Activated naive CD4-positive, alpha-beta T cell treated with anti-CD3 and anti-CD28 coated beads, Interleukin-2, amount 50 U/mL, for 72 hours (primary cell): ENCODE data around the gene SMYD2. TPM values are rescaled to one million over a fixed set of nuclear protein-coding genes. Genes with fewer than 3 reads are reported as not detected.
"Not testable (repeated sequence)": the region's sequence is repeated elsewhere in the genome, so short reads cannot be mapped to it uniquely, and the experiment has no call there.

Experiments
- ATAC-seq, 2 donors: fragments of 150-1000 bp; cut with Tn5 transposase; 2 replicates each; pipeline ENCODE4 v1.10.0; 2021; ENCODE audit warnings: mild to moderate bottlenecking in 2 of 2, moderate library complexity in 2 of 2
- DNase-seq, 2 donors: peaks; one replicate each; pipeline ENCODE4 v3.0.0; 2021 to 2022; ENCODE audit warnings: low spot score in 2 of 2
- H3K27ac Mint-ChIP-seq, 2 donors: one replicate each; pipeline ENCODE4 v1.8.0; 2022; ENCODE audit warnings: mild to moderate bottlenecking in 2 of 2, mixed read lengths in 2 of 2
- H3K36me3 Mint-ChIP-seq, 2 donors: one replicate each; pipeline ENCODE4 v1.8.0; 2022; ENCODE audit warnings: mixed read lengths in 2 of 2
- H3K9me3 Mint-ChIP-seq, 2 donors: one replicate each; pipeline ENCODE4 v1.8.0; 2022; ENCODE audit warnings: mixed read lengths in 2 of 2
- total RNA-seq, 2 donors: library from RNA; stranded (reverse); gene quantifications; one replicate each; pipeline ENCODE4 v1.2.3, GENCODE V29; 2022

The SMYD2 gene
- total RNA-seq, 2 donors from 2014 or later = 15.4 to 45.7 TPM

DNA sequence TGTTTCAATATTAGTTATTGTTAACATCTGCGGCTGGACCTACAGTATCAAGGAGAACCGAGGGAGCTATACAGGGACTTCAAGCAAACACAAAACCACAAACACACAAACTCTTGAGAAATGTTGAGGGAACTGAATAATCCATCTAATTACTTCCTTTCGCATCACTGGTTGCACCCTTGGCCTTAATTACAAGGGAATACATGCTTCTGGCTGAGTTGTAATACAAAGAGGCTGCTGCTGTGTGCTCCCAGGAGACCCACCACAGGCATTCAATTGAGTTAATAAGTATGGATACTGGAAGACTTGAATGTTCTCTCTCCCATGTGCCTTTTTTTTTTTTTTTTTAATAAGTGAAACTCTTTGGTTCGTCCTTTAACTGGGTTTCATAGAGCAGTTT, 16.8 kb upstream of the SMYD2 start:
- ATAC-seq = no peak
- H3K9me3 Mint-ChIP-seq = no peaks in the 10 kb centered on the region
- no peak overlapping the region for H3K27ac Mint-ChIP-seq
- no peak for DNase-seq
- H3K36me3 Mint-ChIP-seq = no peaks in the 10 kb centered on the region

GRCh38 chr1:214264976-214265375, 16.0 kb upstream of the SMYD2 start:
- no peaks in the 10 kb centered on the region for H3K36me3 Mint-ChIP-seq

DNA sequence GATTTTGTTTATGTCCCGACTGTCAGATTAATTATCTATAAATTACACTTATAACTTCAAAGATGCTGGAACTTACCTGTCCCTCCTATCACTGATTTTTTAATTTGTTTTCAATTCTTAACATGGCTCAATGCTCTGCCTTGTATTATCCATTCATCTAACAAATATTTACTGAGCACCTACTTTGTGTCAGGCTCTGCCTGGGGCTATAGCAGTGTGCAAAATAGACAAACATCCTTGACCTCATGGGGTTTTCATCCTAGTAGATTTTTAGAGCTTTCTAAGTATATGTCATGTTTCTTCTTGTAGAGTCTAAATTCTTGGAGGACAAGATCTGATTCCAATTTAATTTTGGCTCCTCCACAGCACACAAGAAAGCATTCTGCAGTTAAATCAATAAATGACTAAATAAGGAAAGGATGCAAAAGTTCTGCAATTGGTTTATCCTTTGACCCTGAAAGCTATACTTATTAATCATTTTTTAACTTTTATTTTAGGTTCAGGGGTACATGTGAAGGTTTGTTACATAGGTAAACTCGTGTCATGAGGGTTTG, 10.8 kb upstream of the SMYD2 start:
- ATAC-seq = no peak
- DNase-seq = no peak
- no peaks in the 10 kb centered on the region for H3K36me3 Mint-ChIP-seq
- H3K27ac Mint-ChIP-seq = no peak overlapping the region
- H3K9me3 Mint-ChIP-seq = no peaks in the 10 kb centered on the region

More at GRCh38 chr1:214264976-214265375, 16.0 kb upstream of the SMYD2 start:
- DNase-seq = no peak
- Mint-ChIP-seq H3K27ac (no peak overlapping the region), H3K9me3 (no peaks in the 10 kb centered on the region)
- no peak for ATAC-seq

DNA sequence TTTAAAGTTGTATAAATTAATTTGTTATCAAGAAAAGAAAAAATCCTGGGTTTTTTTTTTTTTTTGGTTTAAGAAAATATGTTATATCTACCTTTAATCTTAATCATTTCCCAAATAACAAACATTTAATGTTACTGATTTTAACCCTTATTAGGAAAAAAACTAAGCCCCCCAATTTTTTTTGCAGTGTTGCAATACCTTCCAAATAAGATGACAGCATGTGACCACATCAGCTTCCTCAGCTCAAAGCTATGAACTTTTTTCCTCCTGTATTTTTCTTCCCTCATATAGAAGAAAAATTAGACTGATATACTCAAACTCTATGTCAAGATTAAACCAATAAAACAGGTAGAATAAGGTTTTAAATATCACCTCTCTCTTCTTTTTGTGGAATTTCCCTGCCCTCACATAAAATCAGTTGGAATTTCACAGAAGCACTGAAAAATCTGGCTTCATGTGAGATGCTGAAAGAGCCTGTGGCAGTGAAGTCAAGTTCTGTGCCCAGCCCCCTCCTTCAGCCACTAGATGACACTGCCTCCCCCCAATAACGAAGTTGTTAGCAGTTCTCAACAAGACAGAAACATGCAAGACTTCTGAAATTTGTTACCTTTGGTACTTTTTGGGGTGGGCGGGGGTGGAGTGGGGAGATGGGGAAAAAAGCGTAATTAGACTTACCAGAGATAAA, 9.6 kb upstream of the SMYD2 start:
- Mint-ChIP-seq H3K27ac (no peak overlapping the region), H3K36me3 (no peaks in the 10 kb centered on the region), H3K9me3 (no peaks in the 10 kb centered on the region)
- no peak for DNase-seq
- no peak for ATAC-seq

DNA sequence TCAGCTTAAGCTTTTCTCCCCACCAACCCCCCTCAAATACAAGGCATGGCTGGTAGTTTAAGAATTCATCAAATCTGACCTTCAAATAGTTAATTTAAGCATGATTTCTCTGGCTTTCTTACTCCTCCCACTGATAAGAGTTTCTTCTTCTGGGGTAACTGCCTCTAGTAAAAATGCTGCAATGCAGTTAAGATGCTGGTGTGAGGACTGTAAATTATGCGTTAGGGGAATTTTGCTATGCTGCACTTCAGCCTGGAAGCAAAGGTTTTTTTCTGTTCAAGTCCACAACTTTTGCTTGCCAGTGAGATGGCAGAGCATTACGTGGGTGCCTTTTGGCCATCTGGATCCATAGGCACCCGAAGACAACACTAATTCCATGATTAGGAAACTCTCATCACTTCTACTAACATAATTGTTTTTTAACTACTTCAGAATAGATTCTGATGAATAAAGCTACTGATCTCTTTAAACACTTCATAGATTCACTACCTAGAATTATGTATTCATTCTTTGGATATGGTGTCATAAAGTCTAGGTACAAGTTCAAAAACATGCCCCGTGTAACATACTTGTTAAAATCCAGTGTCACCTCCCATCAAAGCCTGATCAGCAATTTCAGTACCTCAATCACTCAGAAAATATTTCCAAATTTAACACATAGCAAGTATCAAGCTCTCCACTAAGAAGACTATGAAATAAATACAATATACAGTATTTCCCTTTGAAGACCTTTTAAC, 8.8 kb upstream of the SMYD2 start:
- ATAC-seq = peak in 1 of 2 donors; percentile 77

DNA sequence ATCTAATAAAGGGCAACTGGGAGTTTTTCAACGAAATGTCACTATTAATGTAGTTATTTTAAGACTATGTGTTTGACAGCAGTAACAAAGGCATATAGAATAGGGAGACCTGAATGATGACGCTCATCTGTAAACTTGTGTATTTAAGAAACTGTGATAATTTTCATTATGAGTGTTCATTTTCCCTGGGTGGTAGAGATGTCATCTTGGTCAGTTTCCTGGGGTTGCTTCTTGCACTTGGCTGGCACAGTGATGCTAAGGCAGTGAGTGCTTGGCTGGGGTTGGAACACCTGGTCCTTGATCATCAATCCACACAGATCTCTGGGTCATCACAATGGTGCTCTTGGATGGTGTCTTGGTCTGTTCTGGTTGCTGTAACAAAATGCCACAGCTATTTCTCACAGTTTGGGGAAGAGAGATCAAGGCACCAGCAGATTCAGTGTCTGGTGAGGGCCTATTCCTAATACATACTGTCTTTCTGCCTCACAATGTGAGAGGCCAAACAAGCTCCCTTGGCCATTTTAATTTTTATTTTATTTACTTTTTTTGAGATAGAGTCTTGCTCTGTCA, 7.9 kb upstream of the SMYD2 start:
- DNase-seq = no peak
- H3K27ac Mint-ChIP-seq = no peak overlapping the region
- H3K36me3 Mint-ChIP-seq = no peaks in the 10 kb centered on the region
- H3K9me3 Mint-ChIP-seq = no peaks in the 10 kb centered on the region
- peak in 1 of 2 donors; percentile 75 for ATAC-seq

More for the DNA sequence above, 8.8 kb upstream of the SMYD2 start:
- H3K36me3 Mint-ChIP-seq = no peaks in the 10 kb centered on the region
- DNase-seq = no peak
- no peaks in the 10 kb centered on the region for H3K9me3 Mint-ChIP-seq
- H3K27ac Mint-ChIP-seq = no peak overlapping the region

- not testable (repeated sequence) for H3K27ac Mint-ChIP-seq, H3K9me3 Mint-ChIP-seq, H3K36me3 Mint-ChIP-seq
These were observed 5.3 kb upstream of the SMYD2 start for GRCh38 chr1:214275700-214276099.

GRCh38 chr1:214276786-214277185, 4.2 kb upstream of the SMYD2 start:
- H3K9me3 Mint-ChIP-seq = no peaks in the 10 kb centered on the region
- no peak overlapping the region for H3K27ac Mint-ChIP-seq
- peaks cover 3 to 8% of the 10 kb centered on the region in 2 donors for H3K36me3 Mint-ChIP-seq
- DNase-seq (no peak), ATAC-seq (no peak)

More at GRCh38 chr1:214275700-214276099, 5.3 kb upstream of the SMYD2 start:
- not testable (repeated sequence) for ATAC-seq, DNase-seq

DNA sequence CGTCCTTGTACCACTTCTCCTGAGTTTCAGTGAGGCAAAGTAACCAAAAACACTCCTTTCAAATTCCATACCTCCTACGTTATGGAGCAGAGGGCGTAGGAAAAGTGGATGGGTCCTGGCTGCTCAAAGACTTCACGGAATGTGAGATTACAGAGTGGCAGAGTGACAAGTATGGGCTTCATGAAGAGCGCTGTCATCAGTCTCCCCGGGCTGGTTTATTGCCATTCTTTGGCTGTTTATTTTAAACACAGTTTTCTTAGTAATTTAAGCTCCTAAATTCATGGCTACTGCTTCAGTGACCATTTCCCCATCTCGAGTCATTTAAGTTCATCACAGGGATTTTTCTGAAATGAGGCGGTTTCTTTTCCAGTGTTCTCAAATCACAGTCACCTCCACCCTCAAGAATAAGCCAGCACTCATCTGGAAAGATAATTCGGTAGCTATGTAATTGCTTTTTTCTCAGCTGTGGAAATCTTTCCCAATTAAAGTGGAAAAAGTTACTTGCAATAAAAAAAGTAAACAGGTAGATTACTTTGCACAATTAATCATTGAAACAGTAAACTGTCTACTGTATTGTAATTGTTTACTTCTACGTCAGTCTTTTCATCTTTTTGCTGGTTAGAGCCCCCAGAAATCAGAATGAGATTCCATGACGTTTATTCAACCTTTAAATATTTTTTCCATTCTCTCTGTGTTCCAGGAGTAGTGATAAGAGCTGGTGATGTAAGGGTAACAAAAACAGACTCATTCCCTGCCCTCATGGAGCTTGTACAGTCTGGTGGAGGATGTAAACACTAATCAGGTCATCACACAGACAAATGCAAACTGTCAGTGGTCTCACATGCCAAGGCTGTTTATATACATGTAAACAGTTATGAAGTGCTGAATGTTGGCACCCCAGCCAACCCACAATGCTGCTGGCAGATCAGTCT, 3.0 kb upstream of the SMYD2 start:
- no peak for DNase-seq
- Mint-ChIP-seq H3K36me3 (peaks cover 5 to 8% of the 10 kb centered on the region in 2 donors), H3K9me3 (no peaks in the 10 kb centered on the region), H3K27ac (no peak overlapping the region)
- ATAC-seq = no peak

DNA sequence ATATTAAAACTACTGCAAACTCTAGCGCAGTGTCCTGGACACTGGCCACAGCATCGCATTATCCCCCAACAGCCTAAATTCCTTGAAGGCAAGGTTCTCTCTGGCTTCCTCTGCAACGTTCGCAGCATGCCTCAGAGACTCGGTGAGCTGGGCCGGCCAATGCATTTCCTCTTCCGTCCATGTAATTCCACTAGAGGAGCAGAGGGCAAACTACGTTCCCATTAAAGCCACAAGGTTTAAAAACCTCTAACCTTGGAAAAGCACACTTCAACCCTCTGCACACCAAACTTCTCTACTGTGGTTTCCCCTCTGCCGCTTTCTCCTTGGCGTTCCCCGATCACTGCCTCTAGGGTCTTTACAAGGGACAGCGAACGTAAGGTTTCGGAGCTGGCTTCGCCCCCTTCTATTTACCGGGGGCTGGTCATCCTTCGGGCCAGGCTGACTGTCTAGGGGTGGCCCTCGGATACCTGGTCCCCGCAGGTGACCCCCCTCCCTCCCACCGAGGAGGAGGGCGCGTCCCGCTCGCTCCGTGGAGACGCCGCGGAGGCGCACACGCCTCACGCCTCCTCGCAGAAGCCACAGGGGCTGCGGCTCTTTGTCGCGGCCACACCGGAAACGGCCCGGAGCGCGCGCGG, 456 bp upstream of the SMYD2 start:
- ATAC-seq (peak in 1 of 2 donors; percentile 9), DNase-seq (no peak)
- Mint-ChIP-seq H3K36me3 (peaks cover 5 to 8% of the 10 kb centered on the region in 2 donors), H3K9me3 (no peaks in the 10 kb centered on the region), H3K27ac (peak overlapping the region in 1 of 2 donors; percentile 72)

GRCh38 chr1:214281720-214282629, 1.0 kb downstream of the SMYD2 start:
- DNase-seq (no peak), ATAC-seq (no peak)
- peaks cover 5 to 8% of the 10 kb centered on the region in 2 donors for H3K36me3 Mint-ChIP-seq
- no peaks in the 10 kb centered on the region for H3K9me3 Mint-ChIP-seq
- H3K27ac Mint-ChIP-seq = peak overlapping the region in 1 of 2 donors; percentile 69

- DNase-seq (no peak), ATAC-seq (peak in 1 of 2 donors; percentile 26)
- peak overlapping the region in 1 of 2 donors; percentile 69 for H3K27ac Mint-ChIP-seq
- H3K36me3 Mint-ChIP-seq = peaks cover 5 to 8% of the 10 kb centered on the region in 2 donors
- H3K9me3 Mint-ChIP-seq = no peaks in the 10 kb centered on the region
These were observed 1.8 kb downstream of the SMYD2 start for GRCh38 chr1:214282630-214283242.

GRCh38 chr1:214285610-214286440, 4.9 kb downstream of the SMYD2 start:
- no peaks in the 10 kb centered on the region for H3K9me3 Mint-ChIP-seq
- H3K27ac Mint-ChIP-seq = peak overlapping the region in 1 of 2 donors; percentile 36
- H3K36me3 Mint-ChIP-seq = peaks cover 12 to 15% of the 10 kb centered on the region in 2 donors
- ATAC-seq (no peak), DNase-seq (no peak)

DNA sequence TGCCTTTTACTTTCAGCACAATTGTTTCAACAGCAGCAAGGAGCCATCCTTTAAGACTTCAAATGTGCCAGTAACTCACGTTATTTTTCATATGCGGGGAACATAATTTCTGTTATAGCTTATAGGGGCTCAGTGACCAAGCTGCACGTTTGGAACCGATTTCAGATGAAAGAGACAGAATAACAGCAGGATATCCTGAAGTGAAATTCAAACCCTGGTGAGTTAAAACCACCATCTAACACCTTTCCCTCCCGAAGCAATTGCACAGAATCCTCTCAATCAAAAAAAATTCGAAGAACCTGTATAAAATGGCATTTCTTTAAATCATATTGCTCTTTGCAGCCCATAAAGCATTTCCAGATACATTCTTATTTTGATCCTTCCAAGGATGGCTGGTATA, 6.9 kb downstream of the SMYD2 start:
- no peak for DNase-seq
- Mint-ChIP-seq H3K9me3 (no peaks in the 10 kb centered on the region), H3K36me3 (peaks cover 6 to 15% of the 10 kb centered on the region in 2 donors), H3K27ac (no peak overlapping the region)
- ATAC-seq = no peak
